Mononuclear cell (primary cell): Measurements from ENCODE around the gene HDAC8. TPM values are rescaled to one million over a fixed set of nuclear protein-coding genes. Genes with fewer than 3 reads are reported as not detected.
"Not testable (repeated sequence)": the region's sequence is repeated elsewhere in the genome, so short reads cannot be mapped to it uniquely, and the experiment has no call there.

ENCODE experiments used
- H3K27me3 ChIP-seq: 2 replicates; pipeline ENCODE4 v1.6.0; 2011; ENCODE audit warnings: low read length, control low read depth; ENCODE audit not compliant: insufficient read depth
- H3K4me1 ChIP-seq: 2 replicates; pipeline ENCODE4 v1.5.1; 2011; ENCODE audit warnings: mild to moderate bottlenecking, low read length, control low read depth; ENCODE audit not compliant: insufficient read depth
- H3K4me3 ChIP-seq: 2 replicates; pipeline ENCODE4 v1.5.1; 2011; ENCODE audit warnings: mild to moderate bottlenecking, low read length, moderate library complexity
- H3K9me3 ChIP-seq: 2 replicates; pipeline ENCODE4 v1.5.1; 2011; ENCODE audit warnings: low read depth, mild to moderate bottlenecking, control low read depth, low read length
- total RNA-seq: library from RNA; depleted of rRNA; stranded (reverse); fragments of >200 nt; gene quantifications from one replicate; pipeline ENCODE4 v1.2.3, GENCODE V29; 2012

HDAC8 gene
- total RNA-seq, 1 donor: 6.7 TPM

GRCh38 chrX:72460715-72461114, 111.9 kb downstream of the HDAC8 start:
- no peaks in the 10 kb centered on the region for H3K9me3 ChIP-seq
- H3K4me3 ChIP-seq: no peak overlapping the region
- H3K4me1 ChIP-seq: no peaks in the 10 kb centered on the region
- no peaks in the 10 kb centered on the region for H3K27me3 ChIP-seq

- not testable (repeated sequence) for H3K4me3 ChIP-seq, H3K9me3 ChIP-seq, H3K4me1 ChIP-seq, H3K27me3 ChIP-seq
Observed at GRCh38 chrX:72449034-72449433, 123.6 kb downstream of the HDAC8 start.

GRCh38 chrX:72440764-72441163, 131.9 kb downstream of the HDAC8 start:
- not testable (repeated sequence) for H3K4me3 ChIP-seq, H3K27me3 ChIP-seq, H3K4me1 ChIP-seq, H3K9me3 ChIP-seq

- H3K27me3 ChIP-seq: no peaks in the 10 kb centered on the region
- no peaks in the 10 kb centered on the region for H3K4me1 ChIP-seq
- no peaks in the 10 kb centered on the region for H3K9me3 ChIP-seq
- H3K4me3 ChIP-seq: no peak overlapping the region
Observed at GRCh38 chrX:72436010-72436409, 136.6 kb downstream of the HDAC8 start.

GRCh38 chrX:72430405-72430968, 142.2 kb downstream of the HDAC8 start:
- no peaks in the 10 kb centered on the region for H3K27me3 ChIP-seq
- no peak overlapping the region for H3K4me3 ChIP-seq
- H3K4me1 ChIP-seq: no peaks in the 10 kb centered on the region
- no peaks in the 10 kb centered on the region for H3K9me3 ChIP-seq

GRCh38 chrX:72421797-72422196, 150.8 kb downstream of the HDAC8 start:
- H3K9me3 ChIP-seq: peaks cover 18% of the 10 kb centered on the region
- no peaks in the 10 kb centered on the region for H3K27me3 ChIP-seq
- no peaks in the 10 kb centered on the region for H3K4me1 ChIP-seq
- no peak overlapping the region for H3K4me3 ChIP-seq

- Histone ChIP-seq H3K27me3 (no peaks in the 10 kb centered on the region), H3K9me3 (no peaks in the 10 kb centered on the region), H3K4me3 (no peak overlapping the region), H3K4me1 (no peaks in the 10 kb centered on the region)
Observed at GRCh38 chrX:72409993-72410392, 162.7 kb downstream of the HDAC8 start.

- Histone ChIP-seq H3K27me3 (no peaks in the 10 kb centered on the region), H3K9me3 (no peaks in the 10 kb centered on the region), H3K4me3 (no peak overlapping the region), H3K4me1 (no peaks in the 10 kb centered on the region)
Observed at GRCh38 chrX:72408885-72409284, 163.8 kb downstream of the HDAC8 start.

GRCh38 chrX:72405136-72405535, 167.5 kb downstream of the HDAC8 start:
- H3K4me3 ChIP-seq, H3K4me1 ChIP-seq, H3K27me3 ChIP-seq: not testable (repeated sequence)

GRCh38 chrX:72402614-72403013, 170.0 kb downstream of the HDAC8 start:
- Histone ChIP-seq H3K4me1 (no peaks in the 10 kb centered on the region), H3K27me3 (no peaks in the 10 kb centered on the region), H3K4me3 (no peak overlapping the region), H3K9me3 (no peaks in the 10 kb centered on the region)

More at GRCh38 chrX:72405136-72405535, 167.5 kb downstream of the HDAC8 start:
- not testable (repeated sequence) for H3K9me3 ChIP-seq

GRCh38 chrX:72399816-72400215, 172.8 kb downstream of the HDAC8 start:
- no peaks in the 10 kb centered on the region for H3K9me3 ChIP-seq
- no peak overlapping the region for H3K4me3 ChIP-seq
- H3K27me3 ChIP-seq: no peaks in the 10 kb centered on the region
- H3K4me1 ChIP-seq: peaks cover 6% of the 10 kb centered on the region

- no peaks in the 10 kb centered on the region for H3K9me3 ChIP-seq
- H3K27me3 ChIP-seq: no peaks in the 10 kb centered on the region
Observed at GRCh38 chrX:72396117-72396516, 176.5 kb downstream of the HDAC8 start.

GRCh38 chrX:72395237-72395636, 177.4 kb downstream of the HDAC8 start:
- H3K4me1 ChIP-seq: peaks cover 6% of the 10 kb centered on the region
- no peak overlapping the region for H3K4me3 ChIP-seq
- no peaks in the 10 kb centered on the region for H3K9me3 ChIP-seq
- H3K27me3 ChIP-seq: no peaks in the 10 kb centered on the region

More at GRCh38 chrX:72396117-72396516, 176.5 kb downstream of the HDAC8 start:
- Histone ChIP-seq H3K4me1 (peaks cover 6% of the 10 kb centered on the region), H3K4me3 (no peak overlapping the region)

- peaks cover 6% of the 10 kb centered on the region for H3K4me1 ChIP-seq
- H3K4me3 ChIP-seq: no peak overlapping the region
- no peaks in the 10 kb centered on the region for H3K27me3 ChIP-seq
- H3K9me3 ChIP-seq: no peaks in the 10 kb centered on the region
Observed at GRCh38 chrX:72394518-72395170, 178.0 kb downstream of the HDAC8 start.

GRCh38 chrX:72393836-72394517, 178.7 kb downstream of the HDAC8 start:
- H3K27me3 ChIP-seq: no peaks in the 10 kb centered on the region
- no peak overlapping the region for H3K4me3 ChIP-seq
- no peaks in the 10 kb centered on the region for H3K9me3 ChIP-seq
- peaks cover 6% of the 10 kb centered on the region for H3K4me1 ChIP-seq
